ENCODE data around the gene OCRL.

OCRL gene

DNA sequence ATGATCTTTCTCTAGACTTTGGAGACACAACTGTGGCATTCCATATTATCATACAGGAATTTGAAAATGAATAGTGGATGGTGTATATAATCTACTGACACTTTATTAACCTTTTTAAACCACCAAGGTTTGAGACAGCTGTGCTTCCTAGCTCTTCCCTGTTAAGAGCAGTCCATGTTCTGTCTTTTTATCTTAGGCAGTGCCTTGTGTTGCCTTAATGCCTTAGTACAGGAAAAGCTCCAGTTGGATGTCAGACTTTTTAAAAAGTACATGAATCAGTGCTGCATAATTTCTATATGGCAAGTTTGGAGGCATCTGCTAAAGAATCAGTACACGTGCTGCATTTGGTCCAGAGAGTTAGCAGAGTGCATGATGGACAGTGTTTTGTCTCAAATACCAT is 45.1 kb downstream of the OCRL start:
- no peak for DNase-seq (ENCODE audit: low read depth in 2 of 2)

DNA sequence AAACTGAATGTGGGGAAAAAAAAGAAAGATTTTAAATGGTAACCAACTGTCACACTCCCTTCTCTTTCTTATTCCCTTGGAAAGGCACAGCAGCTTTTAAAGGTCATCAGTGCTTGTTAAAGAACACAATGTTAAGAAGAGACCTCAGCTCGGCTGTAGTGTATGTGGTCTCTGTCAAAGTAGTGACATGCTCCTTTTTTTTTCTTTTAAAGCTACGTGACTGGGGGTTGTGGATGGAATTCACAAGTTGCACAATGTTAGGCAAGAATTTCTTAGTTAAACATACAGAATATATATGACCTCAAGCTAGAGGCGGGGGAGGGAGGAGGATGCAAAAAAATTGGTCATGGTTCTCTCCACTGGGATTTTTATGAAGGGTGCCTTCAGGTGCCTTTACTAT is 45.6 kb downstream of the OCRL start:
- no peak for DNase-seq (ENCODE audit: low read depth in 2 of 2)

DNA sequence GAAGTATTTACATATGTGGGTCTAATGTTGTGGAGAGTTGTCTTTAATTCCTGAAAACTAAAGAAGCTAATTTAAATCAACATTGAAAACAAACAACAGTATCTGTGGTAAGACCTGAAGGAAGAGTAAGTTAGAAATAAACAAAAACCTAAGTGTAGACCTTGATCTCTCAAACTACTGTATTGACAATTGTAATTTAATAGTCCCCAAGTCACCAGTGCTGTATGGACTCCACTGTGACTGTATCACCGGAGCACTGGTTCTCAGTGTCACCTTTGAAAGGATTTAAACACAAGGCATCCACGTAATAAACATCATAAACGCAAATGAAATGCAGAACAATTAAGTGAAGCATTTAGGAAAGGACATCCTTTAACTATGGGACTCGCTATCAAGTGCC is 46.4 kb downstream of the OCRL start:
- DNase-seq (ENCODE audit: low read depth in 2 of 2): no peak

DNA sequence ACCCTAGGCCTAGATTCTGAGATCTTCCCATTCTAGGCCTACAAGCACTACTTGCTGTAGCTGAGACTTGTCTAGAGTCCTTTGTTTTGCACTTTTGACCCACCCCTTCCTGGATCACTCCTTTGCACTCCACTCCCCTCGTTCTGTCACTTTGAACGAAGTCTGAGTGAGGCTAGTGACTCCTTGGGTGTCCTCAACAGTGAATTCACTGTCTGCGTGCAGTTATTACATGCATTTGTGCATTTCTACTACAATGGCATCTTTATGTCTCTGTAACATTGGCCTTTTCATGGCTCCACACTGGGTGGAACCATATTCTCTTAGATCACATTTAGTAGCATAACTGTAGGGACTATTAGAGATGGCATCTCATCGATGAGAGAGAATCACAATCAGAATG is 50.5 kb downstream of the OCRL start:
- DNase-seq (ENCODE audit: low read depth in 2 of 2): no peak

DNA sequence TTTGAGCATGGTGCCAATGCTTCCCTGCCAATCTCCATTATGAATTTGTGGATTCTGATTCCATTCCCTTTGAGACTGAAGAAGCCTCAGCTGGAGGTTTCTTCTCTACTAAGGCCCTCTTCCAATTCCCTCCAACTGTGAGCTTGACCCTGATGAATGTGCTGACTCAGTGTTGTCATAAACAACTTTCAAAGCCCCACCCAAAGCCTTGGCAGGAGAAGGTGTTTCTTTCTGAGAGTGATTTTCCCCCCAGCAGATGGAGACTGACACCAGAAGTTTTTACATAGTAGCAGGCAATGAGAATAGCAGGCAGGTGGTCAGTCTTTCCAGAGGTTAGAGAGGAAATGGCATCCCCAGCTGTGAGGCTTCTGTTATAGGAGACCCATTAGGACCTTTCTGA is 53.1 kb downstream of the OCRL start:
- DNase-seq (ENCODE audit: low read depth in 2 of 2): no peak

DNA sequence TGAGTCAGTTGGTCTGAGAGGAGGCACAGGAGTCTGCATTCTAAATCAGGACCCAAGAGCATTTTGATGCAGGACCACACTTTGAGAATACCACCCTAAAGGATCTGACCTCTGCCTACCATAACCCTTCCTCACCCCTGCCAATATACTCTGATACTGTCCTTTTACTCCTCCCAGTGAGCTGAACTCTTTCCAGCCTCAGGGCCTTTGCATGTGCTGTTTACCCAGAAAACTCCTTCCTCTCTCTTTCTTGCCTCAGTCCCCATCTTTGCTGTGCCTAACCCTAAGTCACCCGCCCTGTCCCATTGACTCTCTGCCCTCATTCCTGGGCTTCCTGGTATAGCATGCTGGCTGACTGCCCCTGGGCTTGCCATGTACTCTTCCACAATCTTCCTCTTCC is 54.7 kb downstream of the OCRL start:
- DNase-seq (ENCODE audit: low read depth in 2 of 2): no peak

DNA sequence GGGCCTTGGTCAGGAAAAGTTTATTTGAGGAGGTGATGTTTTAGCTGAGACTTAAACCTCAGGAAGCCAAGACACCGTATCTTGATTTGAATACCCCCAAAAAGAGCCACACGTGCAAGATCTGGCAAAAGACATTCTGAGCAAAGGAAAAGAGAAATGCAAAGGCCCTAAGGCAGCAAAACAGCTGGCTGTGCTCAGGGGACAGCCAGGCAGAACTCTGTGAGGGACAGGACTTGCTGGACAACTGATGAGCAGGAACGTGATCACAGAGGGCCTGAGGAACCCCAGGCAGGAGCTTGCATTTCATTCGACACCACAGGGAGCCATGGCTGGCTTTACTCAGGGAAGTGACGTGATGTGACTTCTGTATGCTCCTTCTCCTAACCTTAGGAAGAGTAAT is 56.0 kb downstream of the OCRL start:
- no peak for DNase-seq (ENCODE audit: low read depth in 2 of 2)

DNA sequence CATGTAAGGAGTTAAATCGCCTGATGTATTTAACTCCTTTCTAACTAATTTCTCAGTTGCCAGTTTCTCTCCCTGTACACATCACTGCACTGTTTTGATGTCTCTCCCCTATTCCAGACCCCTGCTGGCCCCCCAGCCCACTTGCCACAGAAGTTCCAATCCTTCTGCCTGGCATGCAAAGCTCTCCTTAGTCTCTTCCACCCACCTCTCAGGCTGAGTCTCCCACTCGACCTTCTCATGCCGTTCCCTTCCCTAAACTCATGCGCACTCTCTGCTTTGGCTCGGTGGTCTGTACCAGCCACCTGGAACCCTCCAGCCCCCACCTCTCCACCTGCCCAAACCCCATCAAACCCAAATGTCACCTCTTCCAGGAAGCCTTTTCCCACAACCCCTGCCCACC is 57.8 kb downstream of the OCRL start:
- no peak for DNase-seq (ENCODE audit: low read depth in 2 of 2)

DNA sequence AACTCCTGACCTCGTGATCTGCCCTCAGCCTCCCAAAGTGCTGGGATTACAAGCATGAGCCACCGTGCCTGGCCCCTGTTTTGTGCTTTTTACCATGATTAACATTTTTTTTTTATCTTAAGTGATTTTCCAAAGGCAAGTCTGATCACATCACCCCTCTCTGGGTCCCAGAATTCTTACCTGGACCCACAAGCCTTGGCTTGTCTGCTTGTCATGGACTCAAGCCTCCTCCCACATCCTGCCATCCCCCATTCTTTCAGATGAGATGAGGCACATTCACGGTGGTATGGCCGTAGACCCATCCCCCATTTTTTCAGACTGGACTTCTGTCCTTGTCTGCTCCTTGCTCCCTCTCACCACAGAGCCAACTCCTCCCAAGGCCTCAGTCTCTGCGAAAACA is 59.4 kb downstream of the OCRL start:
- DNase-seq (ENCODE audit: low read depth in 2 of 2): no peak

DNA sequence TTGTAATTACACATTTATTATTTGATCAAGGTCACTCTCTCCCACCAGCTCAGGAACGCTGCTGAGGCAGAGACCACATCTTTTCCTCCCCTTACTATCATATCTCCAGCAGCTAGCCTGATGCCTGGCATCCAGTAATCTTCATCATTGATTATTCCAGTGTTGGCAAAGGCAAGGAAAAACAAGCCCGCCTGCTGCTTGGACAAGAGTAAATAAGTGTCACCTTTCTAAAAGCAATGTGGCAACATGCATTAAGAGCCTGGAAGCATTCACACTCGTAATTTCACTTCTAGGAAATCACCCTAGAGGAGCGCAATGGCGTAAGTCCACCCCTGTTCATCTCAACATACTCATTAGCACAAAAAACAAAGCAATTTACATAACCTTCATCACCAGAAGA is 59.9 kb downstream of the OCRL start:
- DNase-seq (ENCODE audit: low read depth in 2 of 2): no peak

DNA sequence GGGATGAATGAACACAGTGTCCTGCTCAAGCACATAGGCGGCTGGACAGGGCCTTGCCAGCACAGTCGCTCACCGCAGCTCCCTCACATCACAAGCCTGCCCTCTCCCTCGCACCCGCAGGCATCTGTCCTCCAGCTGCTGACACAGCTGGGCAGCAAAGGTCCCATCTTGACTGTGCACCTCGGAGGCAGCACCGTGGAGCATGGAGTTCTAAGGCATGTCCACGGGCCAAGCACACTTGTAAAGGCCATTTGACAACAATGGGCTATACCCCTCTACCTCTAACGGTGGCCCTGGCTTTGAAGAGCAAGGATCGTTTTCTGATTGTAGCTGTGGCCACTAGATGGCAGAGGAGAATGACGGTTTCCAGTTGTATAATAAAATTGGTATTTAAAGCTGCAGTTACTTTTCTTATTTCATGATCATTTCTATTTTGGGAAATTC is 60.9 kb downstream of the OCRL start:
- no peak for DNase-seq (ENCODE audit: low read depth in 2 of 2)

DNA sequence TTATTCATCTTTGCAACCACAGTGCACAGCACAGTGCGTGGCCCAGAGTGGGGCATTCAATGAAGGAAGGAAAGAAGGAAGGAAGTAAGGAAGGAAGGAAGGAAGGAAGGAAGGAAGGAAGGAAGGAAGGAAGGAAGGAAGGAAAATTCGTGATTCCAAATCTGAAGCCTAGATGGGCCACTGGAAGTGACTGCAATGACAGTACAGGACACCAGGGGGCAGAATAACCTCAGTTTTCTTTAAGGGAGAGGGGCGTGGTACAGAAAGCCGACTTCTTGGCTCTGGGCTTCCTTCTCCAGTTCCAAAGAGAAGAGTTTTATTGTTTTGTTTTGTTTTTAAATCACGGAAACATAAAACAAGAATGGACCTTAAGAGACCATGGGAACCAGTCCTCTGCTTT is 66.9 kb downstream of the OCRL start:
- DNase-seq (ENCODE audit: low read depth in 2 of 2): peak; percentile 14 to 18

DNA sequence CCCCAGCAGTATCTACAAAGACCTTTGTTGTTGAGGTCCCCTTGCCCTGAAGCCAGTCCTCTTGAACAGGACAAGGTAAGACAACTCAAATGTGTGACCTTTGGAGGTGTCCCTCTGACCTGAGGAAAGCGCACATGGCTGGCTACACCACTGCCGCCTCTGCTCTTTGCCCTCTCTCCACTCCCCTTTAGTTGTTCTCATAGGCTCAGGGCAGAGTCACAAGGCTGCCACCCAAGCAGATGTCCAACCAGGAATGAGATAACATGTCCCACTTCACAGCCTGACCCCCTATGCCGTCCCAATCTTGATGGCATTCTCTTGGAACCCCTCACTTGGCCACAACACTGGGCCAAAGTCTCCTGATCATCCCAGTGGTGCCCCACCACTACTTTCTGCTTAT is 68.4 kb downstream of the OCRL start:
- DNase-seq (ENCODE audit: low read depth in 2 of 2): no peak

DNA sequence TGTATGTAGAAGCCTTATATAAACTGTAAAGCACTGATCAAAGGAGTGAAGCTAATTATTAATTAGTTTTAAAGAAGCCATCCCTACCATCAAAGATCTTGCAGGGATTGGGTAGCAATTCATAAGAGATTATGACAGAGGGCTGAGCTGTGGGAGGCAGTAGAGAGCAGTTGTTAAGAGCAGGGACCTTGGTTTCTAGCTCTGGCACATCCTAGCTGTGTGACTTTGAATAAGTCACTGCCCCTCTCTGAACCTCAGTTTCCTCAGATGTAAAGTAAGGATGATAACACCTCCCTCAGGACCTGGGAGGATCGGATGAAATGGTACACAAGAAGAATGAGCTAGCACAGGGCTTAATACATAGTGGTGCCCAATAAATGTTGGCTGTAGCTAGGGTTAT is 69.3 kb downstream of the OCRL start:
- no peak for DNase-seq (ENCODE audit: low read depth in 2 of 2)

DNA sequence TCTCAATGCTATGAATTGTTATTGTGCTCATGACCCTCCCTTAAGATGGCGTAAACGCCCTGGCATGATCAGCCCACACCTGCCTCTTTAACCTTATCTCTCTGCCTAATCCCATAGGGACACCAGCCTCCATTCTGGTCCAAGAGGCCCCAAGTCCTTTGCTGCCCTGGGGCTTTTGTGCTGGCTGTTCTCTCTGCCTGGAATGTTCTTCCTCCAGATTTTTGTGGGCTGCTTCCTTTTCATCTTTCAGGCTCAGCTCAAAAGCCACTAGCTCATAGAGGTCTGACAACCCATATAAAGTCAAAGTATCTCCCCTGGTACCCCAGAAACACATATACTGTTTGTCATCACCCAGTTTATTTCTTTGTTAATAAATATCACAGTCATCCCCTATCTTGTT is 72.3 kb downstream of the OCRL start:
- no peak for DNase-seq (ENCODE audit: low read depth in 2 of 2)

DNA sequence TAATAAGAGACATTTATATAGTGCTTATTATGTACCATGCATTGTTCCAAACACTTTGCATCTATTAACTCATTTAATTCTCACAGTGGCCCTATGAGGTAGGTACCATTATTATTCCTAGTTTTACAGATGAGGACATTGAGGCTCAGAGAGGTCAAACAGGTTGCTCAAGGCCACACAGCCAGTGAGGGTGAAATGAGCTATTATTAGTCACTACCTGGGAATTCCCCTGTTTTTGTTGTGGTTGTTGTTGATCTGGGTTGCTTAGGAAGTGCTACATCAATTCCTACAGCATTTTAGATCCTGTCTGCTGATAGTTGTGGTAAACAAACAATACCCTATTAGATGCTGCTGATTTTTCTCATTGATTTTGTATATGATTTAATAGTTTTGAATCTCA is 73.5 kb downstream of the OCRL start:
- DNase-seq (ENCODE audit: low read depth in 2 of 2): no peak

DNA sequence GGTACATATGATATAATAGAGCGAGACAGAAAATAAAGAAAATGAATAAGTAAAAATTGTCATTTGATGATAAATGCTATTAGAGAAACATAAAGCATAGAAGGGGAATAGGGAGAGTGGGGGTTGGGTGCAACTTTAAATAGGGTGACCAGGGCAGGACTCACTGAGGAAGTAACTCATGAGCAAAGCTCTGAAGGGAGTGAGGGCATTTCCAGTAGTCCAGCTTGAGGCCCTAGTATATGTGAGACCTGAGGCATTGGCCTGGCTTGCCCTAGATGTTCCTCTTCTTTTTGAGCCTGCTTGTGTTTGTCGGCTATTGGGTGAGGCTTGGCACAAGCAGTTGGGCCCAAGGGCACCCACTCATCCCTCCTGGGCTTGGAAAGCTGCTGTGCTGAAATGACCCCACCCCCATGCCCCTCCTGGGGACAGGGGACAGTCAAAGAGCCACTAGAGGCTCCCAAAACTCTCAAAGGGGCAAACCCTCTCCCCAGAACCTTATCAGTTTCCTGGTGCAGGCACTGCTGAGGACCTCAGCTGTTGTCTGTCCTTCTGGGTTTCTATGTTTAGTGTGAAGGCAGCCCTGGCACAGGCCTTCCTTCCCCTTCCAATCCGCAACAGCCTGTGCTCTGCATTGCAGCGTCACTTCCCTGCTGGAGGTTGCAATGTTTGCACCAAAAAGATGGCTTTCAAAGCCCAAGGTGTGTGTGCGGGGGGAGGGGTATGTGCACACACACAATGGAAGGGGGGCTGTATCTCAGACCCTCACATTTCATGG is 74.6 kb downstream of the OCRL start:
- no peak for DNase-seq (ENCODE audit: low read depth in 2 of 2)

DNA sequence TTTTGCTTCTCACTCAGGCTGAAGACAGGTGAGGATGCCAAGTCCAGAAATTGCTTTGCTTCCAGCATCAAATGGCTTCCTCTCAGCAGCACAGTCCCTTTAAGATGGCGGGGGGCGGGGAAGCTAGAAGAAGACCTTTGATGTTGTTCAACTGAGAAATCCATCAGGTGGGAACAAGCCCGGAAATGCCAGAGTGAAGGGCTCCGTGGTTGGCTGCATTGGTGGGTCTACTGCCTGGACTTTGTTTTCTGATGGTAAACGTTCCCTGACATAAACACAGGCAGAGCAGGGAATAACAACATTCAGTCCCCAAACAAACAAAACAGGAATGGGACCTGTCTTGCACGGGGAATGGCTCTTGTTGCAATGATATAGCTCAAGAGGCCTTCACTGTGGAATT is 77.4 kb downstream of the OCRL start:
- DNase-seq (ENCODE audit: low read depth in 2 of 2): no peak

DNA sequence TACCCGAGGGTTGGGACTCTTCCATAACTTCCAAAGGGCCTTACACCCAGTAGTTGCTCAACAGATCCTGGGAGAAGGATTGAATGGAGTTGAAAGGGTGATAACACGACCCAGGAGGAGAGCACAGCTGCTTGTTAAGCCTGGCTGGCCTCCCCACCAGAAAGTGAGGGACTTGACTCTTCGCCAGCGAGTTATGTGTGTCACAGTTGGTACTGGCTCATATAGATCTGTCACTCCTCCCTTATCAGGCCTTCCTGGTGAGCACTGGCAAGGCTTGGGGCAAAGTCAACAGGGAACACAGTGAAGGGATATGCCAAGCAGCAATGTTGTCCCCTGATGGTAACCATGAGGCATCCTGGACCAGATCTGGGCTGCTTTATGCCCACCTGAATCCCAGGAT is 78.9 kb downstream of the OCRL start:
- DNase-seq (ENCODE audit: low read depth in 2 of 2): no peak

DNA sequence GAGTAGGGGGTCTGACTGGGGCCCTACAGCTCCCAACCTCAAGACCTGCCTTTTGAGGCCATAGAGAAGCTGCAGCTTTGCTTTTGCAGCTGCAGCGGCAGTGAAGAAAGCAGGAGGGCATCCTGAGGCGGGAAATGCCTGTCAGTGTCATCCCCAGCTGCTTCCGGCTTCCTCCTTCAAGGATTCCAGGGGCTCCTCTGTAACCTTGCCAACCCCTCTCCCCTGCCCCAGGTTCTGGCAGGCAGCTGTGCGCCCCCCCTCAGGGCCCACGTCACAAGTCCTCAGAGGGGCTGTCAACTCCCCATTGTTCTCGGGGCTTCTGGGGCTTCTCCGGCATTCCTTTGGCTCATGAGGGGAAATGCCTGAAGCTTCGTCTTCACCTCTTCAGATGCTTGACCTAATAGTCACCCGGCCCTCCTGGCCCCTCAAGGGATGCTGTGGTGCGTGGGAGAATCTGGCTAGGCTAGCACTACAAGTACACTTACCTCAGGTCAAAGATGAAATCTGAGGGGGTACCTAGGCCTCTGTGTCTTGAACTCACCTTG is 82.8 kb downstream of the OCRL start:
- no peak for DNase-seq (ENCODE audit: low read depth in 2 of 2)

DNA sequence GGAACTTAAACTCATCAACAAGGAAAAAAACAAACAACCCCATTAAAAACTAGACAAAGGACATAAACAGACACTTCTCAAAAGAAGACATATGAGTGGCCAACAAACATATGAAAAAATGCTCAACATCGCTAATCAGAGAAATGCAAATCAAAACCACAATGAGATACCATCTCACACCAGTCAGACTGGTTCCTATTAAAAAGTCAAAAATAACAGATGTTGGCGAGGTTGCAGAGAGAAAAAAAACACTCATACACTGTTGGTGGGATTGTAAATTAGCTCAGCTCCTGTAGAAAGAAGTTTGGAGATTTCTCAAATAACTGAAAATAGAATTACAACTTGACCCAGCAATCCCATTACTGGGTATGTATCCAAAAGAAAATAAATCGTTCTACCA is 86.0 kb downstream of the OCRL start:
- DNase-seq (ENCODE audit: low read depth in 2 of 2): no peak

DNA sequence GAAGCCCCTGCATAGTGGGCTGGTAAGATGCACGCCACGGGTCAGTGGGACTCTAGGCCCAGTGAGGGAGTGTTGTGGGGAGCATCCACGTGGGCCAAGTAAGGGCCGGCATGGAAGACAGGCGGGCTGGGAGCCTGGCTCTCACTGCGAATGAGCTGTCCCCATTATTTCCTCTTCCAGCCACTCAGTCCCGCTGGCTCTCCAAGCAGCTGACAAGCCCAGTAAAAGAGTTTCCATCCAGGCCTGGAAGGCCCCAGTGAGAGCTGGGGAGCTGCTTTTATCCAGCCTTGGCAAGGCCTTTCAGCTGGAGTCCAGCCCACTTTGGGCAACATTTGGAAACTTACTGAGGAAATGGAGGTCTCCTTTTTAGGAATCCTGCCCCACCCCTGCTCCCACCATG is 89.8 kb downstream of the OCRL start:
- DNase-seq (ENCODE audit: low read depth in 2 of 2): no peak

DNA sequence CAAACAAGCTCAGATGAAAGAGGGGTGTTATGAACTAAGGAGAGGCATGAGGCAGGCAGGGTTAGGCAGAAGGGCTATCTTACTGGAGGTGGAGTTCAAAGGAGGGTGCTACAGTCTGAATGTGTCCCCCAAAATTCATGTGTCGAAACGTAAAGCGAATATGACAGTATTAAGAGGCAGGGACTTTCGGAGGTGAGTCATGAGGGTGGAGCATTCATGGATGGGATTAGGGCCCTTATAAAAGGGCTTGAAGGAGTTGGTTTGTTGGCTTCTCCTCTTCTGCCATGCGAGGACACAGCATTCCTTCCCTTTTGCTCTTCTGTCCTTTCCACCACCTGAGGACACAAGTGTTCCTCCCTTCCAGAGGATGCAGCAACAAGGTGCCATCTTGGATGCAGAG is 91.8 kb downstream of the OCRL start:
- no peak for DNase-seq (ENCODE audit: low read depth in 2 of 2)

DNA sequence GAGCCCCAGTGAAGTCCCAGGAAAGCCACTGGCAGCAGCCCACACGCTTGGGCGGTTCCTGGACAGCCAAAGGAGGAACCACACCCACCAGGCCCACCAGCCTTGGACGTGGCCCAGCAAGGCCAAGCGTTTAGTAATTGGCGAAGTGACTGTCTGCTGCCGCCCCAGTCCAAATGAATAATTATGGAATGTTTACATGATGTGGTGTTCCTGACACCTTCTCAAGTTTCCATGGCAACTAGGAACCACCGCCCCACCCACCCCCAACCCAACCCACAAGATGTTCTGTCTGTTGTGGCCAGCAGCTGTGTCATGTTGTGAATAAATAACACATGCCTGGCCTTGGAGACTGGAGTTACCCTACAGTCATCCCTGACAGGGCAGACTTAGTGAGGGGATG is 92.4 kb downstream of the OCRL start:
- DNase-seq (ENCODE audit: low read depth in 2 of 2): no peak
